SK-N-SH treated with all-trans-retinoic acid at 6 μM for 48 hours (cell line): Measurements from ENCODE around the gene B3GNT7.

ENCODE experiments used
- ATAC-seq: fragments of 200-7000 bp; cut with Tn5 transposase; 3 replicates; pipeline ENCODE4 v1.9.1; 2020; ENCODE audit warnings: mild to moderate bottlenecking, moderate library complexity
- ARNTL ChIP-seq: fragments of 450-650 bp; formaldehyde crosslinking; IDR thresholded peaks from 2 replicates; pipeline ENCODE4 v1.5.0; 2020; ENCODE audit warnings: low read depth, mild to moderate bottlenecking, moderate library complexity, borderline replicate concordance
- BACH2 ChIP-seq: fragments of 250-450 bp; sonication (Bioruptor Pico); IDR thresholded peaks from 2 replicates; pipeline ENCODE4 v1.9.0; 2021; ENCODE audit warnings: mild to moderate bottlenecking, borderline replicate concordance
- CSDC2 ChIP-seq: fragments of 250-450 bp; sonication (Bioruptor Pico); IDR thresholded peaks from 2 replicates; pipeline ENCODE4 v1.5.0; 2020; ENCODE audit warnings: mild to moderate bottlenecking, moderate library complexity
- ESRRG ChIP-seq: fragments of 250-450 bp; sonication (Bioruptor Pico); IDR thresholded peaks from 2 replicates; pipeline ENCODE4 v1.6.1; 2021; ENCODE audit warnings: mild to moderate bottlenecking
- GLIS3 ChIP-seq: fragments of 250-450 bp; sonication (Bioruptor Pico); IDR thresholded peaks from 2 replicates; pipeline ENCODE4 v1.5.0; 2020; ENCODE audit warnings: mild to moderate bottlenecking, moderate library complexity
- ISL1 ChIP-seq: fragments of 250-450 bp; sonication (Bioruptor Pico); IDR thresholded peaks from 2 replicates; pipeline ENCODE4 v2.1.2; 2022; ENCODE audit warnings: mild to moderate bottlenecking, moderate library complexity
- OSR1 ChIP-seq: fragments of 250-450 bp; sonication (Bioruptor Pico); IDR thresholded peaks from 2 replicates; pipeline ENCODE4 v1.8.0; 2022; ENCODE audit warnings: moderate library complexity, mild to moderate bottlenecking, inconsistent platforms
- PPARA ChIP-seq: fragments of 250-450 bp; sonication (Bioruptor Pico); IDR thresholded peaks from 2 replicates; pipeline ENCODE4 v1.5.0; 2020; ENCODE audit warnings: mild to moderate bottlenecking, borderline replicate concordance
- SNAI2 ChIP-seq: fragments of 250-450 bp; sonication (Bioruptor Pico); IDR thresholded peaks from 2 replicates; pipeline ENCODE4 v1.5.0; 2020; ENCODE audit warnings: mild to moderate bottlenecking, moderate library complexity
- TCF4 ChIP-seq: fragments of 250-450 bp; sonication (Bioruptor Pico); IDR thresholded peaks from 2 replicates; pipeline ENCODE4 v1.8.0; 2021; ENCODE audit warnings: mild to moderate bottlenecking, moderate library complexity, borderline replicate concordance
- TOX ChIP-seq: fragments of 250-450 bp; sonication (Bioruptor Pico); IDR thresholded peaks from 2 replicates; pipeline ENCODE4 v1.8.0; 2021; ENCODE audit warnings: mild to moderate bottlenecking, moderate library complexity, borderline replicate concordance
- ZC3H10 ChIP-seq: fragments of 250-450 bp; sonication (Bioruptor Pico); IDR thresholded peaks from 2 replicates; pipeline ENCODE4 v1.5.1; 2021; ENCODE audit warnings: mild to moderate bottlenecking, moderate library complexity
- ZFP30 ChIP-seq: fragments of 450-650 bp; formaldehyde crosslinking; IDR thresholded peaks from 2 replicates; pipeline ENCODE4 v1.5.0; 2022; ENCODE audit warnings: mild to moderate bottlenecking, moderate library complexity
- ZNF565 ChIP-seq: fragments of 450-650 bp; formaldehyde crosslinking; conservative IDR thresholded peaks from 2 replicates; pipeline ENCODE4 v1.5.0; 2020; ENCODE audit warnings: low read depth, mild to moderate bottlenecking, moderate library complexity
- ZNF70 ChIP-seq: fragments of 450-650 bp; formaldehyde crosslinking; IDR thresholded peaks from 2 replicates; pipeline ENCODE4 v1.5.0; 2020; ENCODE audit warnings: mild to moderate bottlenecking, moderate library complexity
- ZNF8 ChIP-seq: fragments of 450-650 bp; formaldehyde crosslinking; IDR thresholded peaks from 2 replicates; pipeline ENCODE4 v1.5.0; 2020; ENCODE audit warnings: mild to moderate bottlenecking, moderate library complexity
- TF ChIP-seq, protein P1 (sequence below): fragments of 250-450 bp; sonication (Bioruptor Pico); IDR thresholded peaks from 2 replicates; pipeline ENCODE4 v1.5.1; 2021; ENCODE audit warnings: mild to moderate bottlenecking, moderate library complexity
- TF ChIP-seq, protein P2 (sequence below): fragments of 250-450 bp; sonication (Bioruptor Pico); IDR thresholded peaks from 2 replicates; pipeline ENCODE4 v1.5.1; 2020; ENCODE audit warnings: low read depth, mild to moderate bottlenecking, moderate library complexity
- TF ChIP-seq, protein P3 (sequence below): fragments of 250-450 bp; sonication (Bioruptor Pico); IDR thresholded peaks from 2 replicates; pipeline ENCODE4 v1.8.0; 2020; ENCODE audit warnings: mild to moderate bottlenecking, moderate library complexity, borderline replicate concordance
- TF ChIP-seq, protein P4 (sequence below): fragments of 250-450 bp; sonication (Bioruptor Pico); IDR thresholded peaks from 2 replicates; pipeline ENCODE4 v1.5.0; 2020; ENCODE audit warnings: mild to moderate bottlenecking, moderate library complexity
- TF ChIP-seq, protein P5 (sequence below): fragments of 250-450 bp; sonication (Bioruptor Pico); IDR thresholded peaks from 2 replicates; pipeline ENCODE4 v1.8.0; 2021; ENCODE audit warnings: low read depth, mild to moderate bottlenecking, moderate library complexity, borderline replicate concordance

B3GNT7 gene

DNA sequence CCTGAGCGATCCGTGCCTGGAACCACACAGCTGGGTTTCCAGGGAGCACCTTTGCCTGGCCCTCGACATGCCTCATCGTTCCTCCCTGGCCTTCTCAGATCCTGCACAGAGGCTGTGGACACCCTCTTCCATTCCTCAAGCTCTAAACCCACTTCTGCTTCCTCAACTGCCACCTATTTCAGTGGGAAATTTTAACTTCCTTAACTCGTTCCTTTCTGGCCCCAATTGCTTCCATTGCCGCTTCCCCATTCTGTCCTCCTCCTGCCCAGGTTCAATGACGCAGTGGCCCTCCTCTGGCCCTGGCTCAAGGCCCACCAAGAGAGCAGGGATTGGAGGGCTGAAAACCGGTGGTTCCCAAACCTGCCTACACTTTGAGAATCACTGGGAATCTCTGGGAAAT, 4.8 kb upstream of the B3GNT7 start:
- TF ChIP-seq, protein P1, sequence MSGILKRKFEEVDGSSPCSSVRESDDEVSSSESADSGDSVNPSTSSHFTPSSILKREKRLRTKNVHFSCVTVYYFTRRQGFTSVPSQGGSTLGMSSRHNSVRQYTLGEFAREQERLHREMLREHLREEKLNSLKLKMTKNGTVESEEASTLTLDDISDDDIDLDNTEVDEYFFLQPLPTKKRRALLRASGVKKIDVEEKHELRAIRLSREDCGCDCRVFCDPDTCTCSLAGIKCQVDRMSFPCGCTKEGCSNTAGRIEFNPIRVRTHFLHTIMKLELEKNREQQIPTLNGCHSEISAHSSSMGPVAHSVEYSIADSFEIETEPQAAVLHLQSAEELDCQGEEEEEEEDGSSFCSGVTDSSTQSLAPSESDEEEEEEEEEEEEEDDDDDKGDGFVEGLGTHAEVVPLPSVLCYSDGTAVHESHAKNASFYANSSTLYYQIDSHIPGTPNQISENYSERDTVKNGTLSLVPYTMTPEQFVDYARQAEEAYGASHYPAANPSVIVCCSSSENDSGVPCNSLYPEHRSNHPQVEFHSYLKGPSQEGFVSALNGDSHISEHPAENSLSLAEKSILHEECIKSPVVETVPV (CRISPR knock-in tag): no peak
- TF ChIP-seq ZC3H10 (CRISPR knock-in tag): no peak
- no peak for TF ChIP-seq OSR1 (CRISPR knock-in tag)
- TF ChIP-seq TOX (CRISPR knock-in tag): no peak
- TF ChIP-seq, protein P2, sequence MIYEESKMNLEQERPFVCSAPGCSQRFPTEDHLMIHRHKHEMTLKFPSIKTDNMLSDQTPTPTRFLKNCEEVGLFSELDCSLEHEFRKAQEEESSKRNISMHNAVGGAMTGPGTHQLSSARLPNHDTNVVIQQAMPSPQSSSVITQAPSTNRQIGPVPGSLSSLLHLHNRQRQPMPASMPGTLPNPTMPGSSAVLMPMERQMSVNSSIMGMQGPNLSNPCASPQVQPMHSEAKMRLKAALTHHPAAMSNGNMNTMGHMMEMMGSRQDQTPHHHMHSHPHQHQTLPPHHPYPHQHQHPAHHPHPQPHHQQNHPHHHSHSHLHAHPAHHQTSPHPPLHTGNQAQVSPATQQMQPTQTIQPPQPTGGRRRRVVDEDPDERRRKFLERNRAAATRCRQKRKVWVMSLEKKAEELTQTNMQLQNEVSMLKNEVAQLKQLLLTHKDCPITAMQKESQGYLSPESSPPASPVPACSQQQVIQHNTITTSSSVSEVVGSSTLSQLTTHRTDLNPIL (CRISPR knock-in tag): no peak
- no peak for TF ChIP-seq TCF4 (CRISPR knock-in tag)
- no peak for TF ChIP-seq CSDC2
- no peak for TF ChIP-seq ZNF70 (CRISPR knock-in tag)
- no peak for TF ChIP-seq SNAI2 (CRISPR knock-in tag)
- TF ChIP-seq ISL1: no peak
- TF ChIP-seq, protein P3, sequence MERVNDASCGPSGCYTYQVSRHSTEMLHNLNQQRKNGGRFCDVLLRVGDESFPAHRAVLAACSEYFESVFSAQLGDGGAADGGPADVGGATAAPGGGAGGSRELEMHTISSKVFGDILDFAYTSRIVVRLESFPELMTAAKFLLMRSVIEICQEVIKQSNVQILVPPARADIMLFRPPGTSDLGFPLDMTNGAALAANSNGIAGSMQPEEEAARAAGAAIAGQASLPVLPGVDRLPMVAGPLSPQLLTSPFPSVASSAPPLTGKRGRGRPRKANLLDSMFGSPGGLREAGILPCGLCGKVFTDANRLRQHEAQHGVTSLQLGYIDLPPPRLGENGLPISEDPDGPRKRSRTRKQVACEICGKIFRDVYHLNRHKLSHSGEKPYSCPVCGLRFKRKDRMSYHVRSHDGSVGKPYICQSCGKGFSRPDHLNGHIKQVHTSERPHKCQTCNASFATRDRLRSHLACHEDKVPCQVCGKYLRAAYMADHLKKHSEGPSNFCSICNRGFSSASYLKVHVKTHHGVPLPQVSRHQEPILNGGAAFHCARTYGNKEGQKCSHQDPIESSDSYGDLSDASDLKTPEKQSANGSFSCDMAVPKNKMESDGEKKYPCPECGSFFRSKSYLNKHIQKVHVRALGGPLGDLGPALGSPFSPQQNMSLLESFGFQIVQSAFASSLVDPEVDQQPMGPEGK (CRISPR knock-in tag): no peak
- no peak for TF ChIP-seq BACH2 (CRISPR knock-in tag)
- no peak for TF ChIP-seq PPARA (CRISPR knock-in tag)
- TF ChIP-seq, protein P4, sequence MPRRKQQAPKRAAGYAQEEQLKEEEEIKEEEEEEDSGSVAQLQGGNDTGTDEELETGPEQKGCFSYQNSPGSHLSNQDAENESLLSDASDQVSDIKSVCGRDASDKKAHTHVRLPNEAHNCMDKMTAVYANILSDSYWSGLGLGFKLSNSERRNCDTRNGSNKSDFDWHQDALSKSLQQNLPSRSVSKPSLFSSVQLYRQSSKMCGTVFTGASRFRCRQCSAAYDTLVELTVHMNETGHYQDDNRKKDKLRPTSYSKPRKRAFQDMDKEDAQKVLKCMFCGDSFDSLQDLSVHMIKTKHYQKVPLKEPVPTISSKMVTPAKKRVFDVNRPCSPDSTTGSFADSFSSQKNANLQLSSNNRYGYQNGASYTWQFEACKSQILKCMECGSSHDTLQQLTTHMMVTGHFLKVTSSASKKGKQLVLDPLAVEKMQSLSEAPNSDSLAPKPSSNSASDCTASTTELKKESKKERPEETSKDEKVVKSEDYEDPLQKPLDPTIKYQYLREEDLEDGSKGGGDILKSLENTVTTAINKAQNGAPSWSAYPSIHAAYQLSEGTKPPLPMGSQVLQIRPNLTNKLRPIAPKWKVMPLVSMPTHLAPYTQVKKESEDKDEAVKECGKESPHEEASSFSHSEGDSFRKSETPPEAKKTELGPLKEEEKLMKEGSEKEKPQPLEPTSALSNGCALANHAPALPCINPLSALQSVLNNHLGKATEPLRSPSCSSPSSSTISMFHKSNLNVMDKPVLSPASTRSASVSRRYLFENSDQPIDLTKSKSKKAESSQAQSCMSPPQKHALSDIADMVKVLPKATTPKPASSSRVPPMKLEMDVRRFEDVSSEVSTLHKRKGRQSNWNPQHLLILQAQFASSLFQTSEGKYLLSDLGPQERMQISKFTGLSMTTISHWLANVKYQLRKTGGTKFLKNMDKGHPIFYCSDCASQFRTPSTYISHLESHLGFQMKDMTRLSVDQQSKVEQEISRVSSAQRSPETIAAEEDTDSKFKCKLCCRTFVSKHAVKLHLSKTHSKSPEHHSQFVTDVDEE: no peak
- no peak for TF ChIP-seq ZNF565
- TF ChIP-seq, protein P5, sequence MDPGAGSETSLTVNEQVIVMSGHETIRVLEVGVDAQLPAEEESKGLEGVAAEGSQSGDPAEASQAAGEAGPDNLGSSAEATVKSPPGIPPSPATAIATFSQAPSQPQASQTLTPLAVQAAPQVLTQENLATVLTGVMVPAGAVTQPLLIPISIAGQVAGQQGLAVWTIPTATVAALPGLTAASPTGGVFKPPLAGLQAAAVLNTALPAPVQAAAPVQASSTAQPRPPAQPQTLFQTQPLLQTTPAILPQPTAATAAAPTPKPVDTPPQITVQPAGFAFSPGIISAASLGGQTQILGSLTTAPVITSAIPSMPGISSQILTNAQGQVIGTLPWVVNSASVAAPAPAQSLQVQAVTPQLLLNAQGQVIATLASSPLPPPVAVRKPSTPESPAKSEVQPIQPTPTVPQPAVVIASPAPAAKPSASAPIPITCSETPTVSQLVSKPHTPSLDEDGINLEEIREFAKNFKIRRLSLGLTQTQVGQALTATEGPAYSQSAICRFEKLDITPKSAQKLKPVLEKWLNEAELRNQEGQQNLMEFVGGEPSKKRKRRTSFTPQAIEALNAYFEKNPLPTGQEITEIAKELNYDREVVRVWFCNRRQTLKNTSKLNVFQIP (CRISPR knock-in tag): no peak
- no peak for ATAC-seq

DNA sequence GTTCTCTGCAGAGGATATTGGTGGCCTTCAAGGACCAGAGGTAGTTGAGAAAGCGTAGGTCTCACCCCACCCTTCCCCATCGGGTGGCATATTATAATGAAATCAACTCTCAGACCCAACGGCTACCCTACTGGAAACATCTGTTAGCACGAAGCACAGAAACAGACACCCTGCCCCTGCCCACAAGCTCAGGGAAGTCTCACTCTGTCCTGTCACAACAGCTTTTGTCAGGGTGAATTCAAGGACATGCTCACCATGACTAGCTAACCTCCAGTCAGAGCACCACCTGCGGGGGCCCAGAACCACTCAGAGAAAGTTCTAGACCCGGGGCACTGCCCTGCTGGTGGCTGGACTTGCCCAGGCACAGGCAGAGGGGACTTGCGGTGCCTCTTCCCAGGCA, 3.5 kb upstream of the B3GNT7 start:
- no peak for ATAC-seq
- TF ChIP-seq CSDC2: no peak
- TF ChIP-seq PPARA (CRISPR knock-in tag): no peak
- TF ChIP-seq ARNTL (CRISPR knock-in tag): no peak
- no peak for TF ChIP-seq ZNF70 (CRISPR knock-in tag)
- TF ChIP-seq ESRRG (CRISPR knock-in tag): no peak
- TF ChIP-seq, protein P4: no peak
- no peak for TF ChIP-seq ZNF565
- TF ChIP-seq OSR1 (CRISPR knock-in tag): no peak
- no peak for TF ChIP-seq ZNF8
- TF ChIP-seq, protein P5 (CRISPR knock-in tag): no peak
- no peak for TF ChIP-seq BACH2 (CRISPR knock-in tag)
- no peak for TF ChIP-seq ZC3H10 (CRISPR knock-in tag)
- TF ChIP-seq ZFP30: no peak
- TF ChIP-seq, protein P2 (CRISPR knock-in tag): no peak
- TF ChIP-seq, protein P3 (CRISPR knock-in tag): no peak
- TF ChIP-seq TCF4 (CRISPR knock-in tag): no peak
- TF ChIP-seq GLIS3 (CRISPR knock-in tag): no peak
